SK-N-SH (cell line): Measurements from ENCODE around the gene ADK. TPM values are rescaled to one million over a fixed set of nuclear protein-coding genes. Genes with fewer than 3 reads are reported as not detected.

Experiments used
- CTCF ChIA-PET: fragments of 300-600, 350-600 bp; formaldehyde crosslinking; extraction: SDS; loops from one replicate; lab custom pipeline; 2021; lab: Yijun Ruan, JAX
- POLR2A ChIA-PET: fragments of 350-600 bp; sonication (Branson Sonifier 250); formaldehyde crosslinking; extraction: SDS; loops from one replicate; lab custom pipeline; 2020; ENCODE audit warnings: antibody characterized with exemption, inconsistent platforms; lab: Yijun Ruan, JAX
- DNase-seq: peaks from one replicate; pipeline ENCODE4 v3.0.0; 2012
- H2AFZ ChIP-seq: fragments of 200-600 bp; sonication (generic); 2 replicates; pipeline ENCODE4 v1.8.1; 2016; ENCODE audit warnings: antibody characterized with exemption, mild to moderate bottlenecking, low read depth
- H3F3A ChIP-seq: fragments of 200-600 bp; sonication (generic); replicated peaks from 2 replicates; pipeline ENCODE3; 2016; ENCODE audit warnings: antibody characterized with exemption, mild to moderate bottlenecking; ENCODE audit not compliant: insufficient read depth
- H3K27ac ChIP-seq, 2 experiments: fragments of 200-500 bp in 1 of 2; fragments of 200-600 bp in 1 of 2; sonication (Bioruptor generic) in 1 of 2; sonication (generic), shearing (Covaris generic) in 1 of 2; 2 replicates each; pipeline versions ENCODE4 v1.5.1 to v1.6.1; 2014 to 2016; ENCODE audit warnings: low read depth in 2 of 2, inconsistent platforms in 1 of 2, low read length in 1 of 2, mild to moderate bottlenecking in 1 of 2, mixed read lengths in 1 of 2
- H3K27me3 ChIP-seq: fragments of 200-600 bp; sonication (generic), shearing (Covaris generic); 2 replicates; pipeline ENCODE4 v1.6.1; 2016; ENCODE audit warnings: mixed run types; ENCODE audit not compliant: insufficient read depth
- H3K36me3 ChIP-seq, 2 experiments: fragments of 200-500 bp in 1 of 2; fragments of 200-600 bp in 1 of 2; sonication (Bioruptor generic) in 1 of 2; sonication (generic) in 1 of 2; replicated peaks in 1 of 2; 2 replicates each; pipeline versions ENCODE3 to v1.5.1; 2014 to 2016; ENCODE audit warnings: low read length in 1 of 2, mild to moderate bottlenecking in 1 of 2; ENCODE audit not compliant: insufficient read depth in 2 of 2, control insufficient read depth in 1 of 2
- H3K4me1 ChIP-seq, 2 experiments: fragments of 200-500 bp in 1 of 2; fragments of 200-600 bp in 1 of 2; sonication (Bioruptor generic) in 1 of 2; sonication (generic), shearing (Covaris generic) in 1 of 2; 2 replicates each; pipeline versions ENCODE4 v1.5.1 to v1.6.1; 2014 to 2016; ENCODE audit warnings: low read depth in 1 of 2, low read length in 1 of 2, mixed run types in 1 of 2; ENCODE audit not compliant: insufficient read depth in 2 of 2, control insufficient read depth in 1 of 2
- H3K4me2 ChIP-seq: fragments of 200-600 bp; sonication (generic), shearing (Covaris generic); 2 replicates; pipeline ENCODE4 v1.6.1; 2017; ENCODE audit warnings: mixed run types
- H3K4me3 ChIP-seq, 2 experiments: fragments of 200-500 bp in 1 of 2; fragments of 200-600 bp in 1 of 2; sonication (Bioruptor generic) in 1 of 2; sonication (generic), shearing (Covaris generic) in 1 of 2; 2 replicates each; pipeline versions ENCODE4 v1.5.1 to v1.8.1; 2014 to 2016; ENCODE audit warnings: low read depth in 2 of 2, inconsistent platforms in 1 of 2, low read length in 1 of 2, mild to moderate bottlenecking in 1 of 2, mixed read lengths in 1 of 2, moderate library complexity in 1 of 2
- H3K79me2 ChIP-seq: fragments of 200-600 bp; sonication (generic); 2 replicates; pipeline ENCODE4 v1.8.1; 2017; ENCODE audit warnings: mild to moderate bottlenecking; ENCODE audit not compliant: insufficient read depth
- H3K9ac ChIP-seq: fragments of 200-600 bp; sonication (generic); 2 replicates; pipeline ENCODE4 v1.6.1; 2017; ENCODE audit warnings: mixed run types
- H3K9me2 ChIP-seq: fragments of 200-600 bp; sonication (generic); 2 replicates; pipeline ENCODE4 v1.6.1; 2017; ENCODE audit warnings: mixed run types
- H3K9me3 ChIP-seq: fragments of 200-600 bp; sonication (generic); 2 replicates; pipeline ENCODE4 v1.6.1; 2017; ENCODE audit warnings: mixed run types, mild to moderate bottlenecking, moderate library complexity
- H4K20me1 ChIP-seq: fragments of 200-600 bp; sonication (generic); 2 replicates; pipeline ENCODE4 v1.6.1; 2017; ENCODE audit warnings: mild to moderate bottlenecking, mixed run types; ENCODE audit not compliant: insufficient read depth
- CTCF ChIP-seq: fragments of 200-600 bp; sonication (generic); IDR thresholded peaks from 2 replicates; pipeline ENCODE4 v1.6.1; 2017; ENCODE audit warnings: antibody characterized with exemption, mild to moderate bottlenecking, moderate library complexity
- EP300 ChIP-seq, 2 experiments: IDR thresholded peaks; 2 replicates each; pipeline versions ENCODE4 v1.4.0 to v1.6.1; 2012; ENCODE audit warnings: borderline replicate concordance in 1 of 2, low read depth in 1 of 2, low read length in 1 of 2
- FOXJ3 ChIP-seq: sonication (generic); formaldehyde crosslinking; IDR thresholded peaks from 2 replicates; pipeline ENCODE4 v1.5.1; 2020; ENCODE audit warnings: mild to moderate bottlenecking, missing genetic modification reagents
- FOXM1 ChIP-seq: IDR thresholded peaks from 2 replicates; pipeline ENCODE4 v1.4.0; 2012; ENCODE audit warnings: low read depth, mild to moderate bottlenecking
- GATA2 ChIP-seq: sonication (generic); formaldehyde crosslinking; IDR thresholded peaks from 2 replicates; pipeline ENCODE4 v1.5.0; 2020; ENCODE audit warnings: mild to moderate bottlenecking, missing genetic modification reagents
- IRF3 ChIP-seq: fragments of 150-350 bp; IDR thresholded peaks from 2 replicates; pipeline ENCODE4 v1.6.1; 2016; ENCODE audit warnings: mild to moderate bottlenecking, low read depth, low read length
- MAX ChIP-seq: IDR thresholded peaks from 2 replicates; pipeline ENCODE4 v1.4.0; 2012; ENCODE audit warnings: low read depth
- MEF2A ChIP-seq: IDR thresholded peaks from 2 replicates; pipeline ENCODE4 v1.4.0; 2012; ENCODE audit warnings: low read depth, borderline replicate concordance
- MXI1 ChIP-seq: IDR thresholded peaks from 2 replicates; pipeline ENCODE4 v1.6.1; 2012; ENCODE audit warnings: mild to moderate bottlenecking, low read depth, low read length, improper control_type of control experiment
- PBX3 ChIP-seq: IDR thresholded peaks from 2 replicates; pipeline ENCODE4; 2012
- RCOR1 ChIP-seq: fragments of 150-350 bp; IDR thresholded peaks from 2 replicates; pipeline ENCODE4 v1.6.1; 2017; ENCODE audit warnings: antibody characterized with exemption, low read length
- RFX5 ChIP-seq: IDR thresholded peaks from 2 replicates; pipeline ENCODE4 v1.6.1; 2012; ENCODE audit warnings: mild to moderate bottlenecking, improper control_type of control experiment, low read length
- RXRA ChIP-seq: IDR thresholded peaks from 2 replicates; pipeline ENCODE4 v1.4.0; 2012; ENCODE audit warnings: low read depth, mild to moderate bottlenecking, borderline replicate concordance
- TAF1 ChIP-seq: IDR thresholded peaks from 2 replicates; pipeline ENCODE4 v1.6.1; 2012; ENCODE audit warnings: low read depth, mild to moderate bottlenecking, low read length, moderate library complexity, borderline replicate concordance
- USF2 ChIP-seq: fragments of 150-350 bp; IDR thresholded peaks from 2 replicates; pipeline ENCODE4 v1.6.1; 2017; ENCODE audit warnings: antibody characterized with exemption, low read length, low read depth, borderline replicate concordance
- YY1 ChIP-seq: IDR thresholded peaks from 2 replicates; pipeline ENCODE4 v1.4.0; 2012; ENCODE audit warnings: low read depth, mild to moderate bottlenecking
- polyA plus RNA-seq, 3 experiments: library from polyadenylated mRNA; depleted of rRNA; stranded (reverse); fragments of >200 nt; gene quantifications; 2 replicates each; pipeline ENCODE4 v1.2.3, GENCODE V29; 2012

The ADK gene
- polyA plus RNA-seq, 1 of the 3 experiments (the other 2 are of a cell fraction) = 25.1 TPM

- no peak overlapping the region for H3K4me3 ChIP-seq
- H3F3A ChIP-seq = peaks cover 5% of the 10 kb centered on the region
- no peak overlapping the region for H3K27ac ChIP-seq
- no peak overlapping the region for H3K4me2 ChIP-seq
- H2AFZ ChIP-seq = no peak overlapping the region
- no peaks in the 10 kb centered on the region for H4K20me1 ChIP-seq
- H3K4me1 ChIP-seq = no peaks in the 10 kb centered on the region
- TF ChIP-seq MXI1 = no peak
- no peak for TF ChIP-seq PBX3
- no peak for TF ChIP-seq FOXM1
- no peak for TF ChIP-seq EP300 (IDR thresholded peaks at IDR 0.05; ENCODE audit: borderline replicate concordance in 1 of 2, low read depth in 1 of 2, low read length in 1 of 2)
- TF ChIP-seq USF2 = no peak
- no peak for TF ChIP-seq RCOR1
- no peak for TF ChIP-seq MAX
- TF ChIP-seq CTCF = no peak
- no peak for TF ChIP-seq TAF1
- no peak for TF ChIP-seq IRF3
- TF ChIP-seq YY1 = no peak
- TF ChIP-seq RFX5 = no peak
- no peak for TF ChIP-seq GATA2 (CRISPR knock-in tag)
- no peak for TF ChIP-seq FOXJ3 (CRISPR knock-in tag)
- TF ChIP-seq RXRA = no peak
- TF ChIP-seq MEF2A = no peak
- H3K36me3 ChIP-seq = peaks cover 0 to 4% of the 10 kb centered on the region in 2 experiments
- H3K9me3 ChIP-seq = no peaks in the 10 kb centered on the region
- H3K27me3 ChIP-seq = no peaks in the 10 kb centered on the region
- no peak for DNase-seq
- H3K9me2 ChIP-seq = no peaks in the 10 kb centered on the region
- H3K79me2 ChIP-seq = no peaks in the 10 kb centered on the region
- ChIA-PET POLR2A (no interaction called here), CTCF (interaction anchor here (0.7 kb wide), 1 partner anchor 21 kb away, joined by 3 read pairs; no protein-coding TSS in a partner anchor)
- no peak overlapping the region for H3K9ac ChIP-seq
Observed at GRCh38 chr10:74683067-74683466, 532.0 kb downstream of the ADK start.
